IPS-15b (cell line): ENCODE measurements around the gene HSPB7.

ENCODE experiments used
- H3K27me3 ChIP-seq: one replicate; pipeline ENCODE4 v1.6.1; 2013; ENCODE audit warnings: low read length; ENCODE audit not compliant: control insufficient read depth, insufficient read depth
- H3K36me3 ChIP-seq: one replicate; pipeline ENCODE4 v1.6.1; 2013; ENCODE audit warnings: low read length; ENCODE audit not compliant: control insufficient read depth, insufficient read depth
- H3K4me1 ChIP-seq: one replicate; pipeline ENCODE4 v1.6.1; 2013; ENCODE audit warnings: mild to moderate bottlenecking, low read length; ENCODE audit not compliant: control insufficient read depth, insufficient read depth
- H3K4me3 ChIP-seq: one replicate; pipeline ENCODE4 v1.5.1; 2013; ENCODE audit warnings: low read depth, low read length
- H3K9ac ChIP-seq: one replicate; pipeline ENCODE4 v1.6.1; 2013; ENCODE audit warnings: low read depth, mild to moderate bottlenecking, low read length
- H3K9me3 ChIP-seq: one replicate; pipeline ENCODE4 v1.6.1; 2013; ENCODE audit warnings: mild to moderate bottlenecking, low read length; ENCODE audit not compliant: control insufficient read depth, insufficient read depth

Gene HSPB7

GRCh38 chr1:15994590-15995351 lies 23.1 kb downstream of the HSPB7 start:
- Histone ChIP-seq H3K36me3 (no peaks in the 10 kb centered on the region), H3K4me3 (no peak overlapping the region), H3K9me3 (no peaks in the 10 kb centered on the region), H3K9ac (no peak overlapping the region), H3K27me3 (no peaks in the 10 kb centered on the region), H3K4me1 (no peaks in the 10 kb centered on the region)

DNA sequence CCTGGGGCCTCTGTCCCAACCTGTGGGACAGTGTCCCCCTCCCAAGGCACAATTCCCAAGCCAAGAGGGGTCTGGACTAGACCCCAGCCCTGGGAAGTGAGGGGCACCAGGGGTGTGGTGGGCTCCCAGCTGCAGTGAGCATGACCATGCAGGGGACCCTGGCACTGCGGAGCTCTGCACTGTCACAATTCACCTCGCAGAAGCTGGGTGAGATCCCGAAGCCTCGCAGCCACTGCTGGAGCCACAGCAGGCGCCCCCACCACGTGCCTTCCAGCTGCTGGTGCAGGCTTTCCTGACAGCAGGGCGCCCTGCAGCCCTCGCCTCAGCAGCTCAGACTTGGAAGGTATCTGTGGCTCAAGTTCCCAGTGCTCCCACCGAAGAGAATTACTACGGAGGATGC lies 23.8 kb downstream of the HSPB7 start:
- Histone ChIP-seq H3K9me3 (no peaks in the 10 kb centered on the region), H3K9ac (no peak overlapping the region), H3K36me3 (no peaks in the 10 kb centered on the region), H3K4me1 (no peaks in the 10 kb centered on the region), H3K4me3 (no peak overlapping the region), H3K27me3 (no peaks in the 10 kb centered on the region)

DNA sequence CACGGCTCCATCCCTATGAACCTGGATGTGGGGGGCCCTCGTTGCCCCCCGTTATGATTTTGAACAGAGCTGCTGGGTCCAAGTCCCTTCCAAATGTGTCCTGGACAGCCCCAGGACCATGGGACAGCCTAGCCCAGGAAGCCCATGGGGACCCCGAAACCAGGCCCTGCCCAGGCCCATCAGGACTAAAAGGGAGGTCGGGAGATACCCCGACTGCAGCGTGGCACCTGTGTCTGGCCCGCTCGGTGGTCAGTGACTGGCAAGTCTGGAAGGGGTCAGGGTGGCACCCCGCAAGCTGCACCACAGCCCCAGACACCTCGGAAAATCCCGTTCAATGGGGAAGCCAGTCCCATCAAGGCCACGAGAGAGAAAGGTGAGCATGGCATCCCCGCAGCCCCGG lies 24.2 kb downstream of the HSPB7 start:
- H3K9me3 ChIP-seq: no peaks in the 10 kb centered on the region
- H3K4me1 ChIP-seq: no peaks in the 10 kb centered on the region
- H3K27me3 ChIP-seq: no peaks in the 10 kb centered on the region
- H3K36me3 ChIP-seq: no peaks in the 10 kb centered on the region
- no peak overlapping the region for H3K9ac ChIP-seq
- no peak overlapping the region for H3K4me3 ChIP-seq

DNA sequence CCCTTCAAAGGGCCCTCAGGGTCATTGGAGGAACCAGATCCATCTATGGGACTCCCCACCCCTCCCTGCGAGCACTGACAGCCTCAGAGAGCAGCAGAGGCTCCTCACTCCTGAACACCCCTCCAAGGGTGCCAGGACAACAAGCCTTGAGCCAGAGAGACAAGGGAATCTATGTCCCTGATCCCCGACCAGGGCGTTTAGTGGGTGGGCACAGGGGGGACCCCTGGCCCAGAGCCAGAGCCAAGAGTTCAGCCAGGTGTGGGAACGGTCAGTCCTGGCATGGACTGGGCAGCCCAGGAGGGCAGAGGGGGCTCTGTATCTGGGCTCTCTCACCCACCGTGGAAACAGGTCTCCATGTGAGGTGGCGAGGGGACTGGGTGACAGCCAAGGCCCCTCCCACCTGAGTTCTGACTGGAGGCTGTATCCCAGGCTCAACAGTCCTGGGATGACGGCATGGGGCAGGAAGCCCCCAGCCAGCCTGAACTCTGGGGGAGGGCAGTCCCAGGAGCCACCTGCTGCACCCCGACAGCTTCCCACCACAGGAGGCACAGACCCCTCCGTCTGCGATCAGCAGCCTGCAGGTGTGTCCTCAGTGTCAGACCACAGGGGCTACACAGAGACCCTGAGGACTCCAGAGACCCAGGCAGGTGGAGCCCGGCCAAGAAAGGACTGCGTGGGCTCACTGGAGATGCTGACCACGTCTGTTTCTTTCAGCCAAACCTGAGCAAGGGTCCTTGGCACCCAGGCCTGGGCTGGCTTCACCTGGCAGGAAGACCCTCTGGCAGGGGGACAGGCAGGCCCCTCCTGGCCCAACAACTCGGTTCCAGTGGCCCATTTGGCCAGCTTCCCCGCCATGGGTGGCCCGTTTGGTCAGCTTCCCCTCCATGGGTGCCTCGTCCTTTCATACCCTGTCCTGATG lies 25.0 kb downstream of the HSPB7 start:
- H3K4me1 ChIP-seq: no peaks in the 10 kb centered on the region
- no peaks in the 10 kb centered on the region for H3K9me3 ChIP-seq
- H3K27me3 ChIP-seq: no peaks in the 10 kb centered on the region
- no peaks in the 10 kb centered on the region for H3K36me3 ChIP-seq
- no peak overlapping the region for H3K4me3 ChIP-seq
- H3K9ac ChIP-seq: no peak overlapping the region

- Histone ChIP-seq H3K4me3 (no peak overlapping the region), H3K4me1 (no peaks in the 10 kb centered on the region), H3K36me3 (no peaks in the 10 kb centered on the region), H3K9ac (no peak overlapping the region), H3K9me3 (no peaks in the 10 kb centered on the region), H3K27me3 (no peaks in the 10 kb centered on the region)
Measured at GRCh38 chr1:15992187-15992553, 25.7 kb downstream of the HSPB7 start.

- H3K27me3 ChIP-seq: no peaks in the 10 kb centered on the region
- H3K4me1 ChIP-seq: no peaks in the 10 kb centered on the region
- no peaks in the 10 kb centered on the region for H3K36me3 ChIP-seq
- no peak overlapping the region for H3K9ac ChIP-seq
- H3K4me3 ChIP-seq: no peak overlapping the region
- no peaks in the 10 kb centered on the region for H3K9me3 ChIP-seq
Measured at GRCh38 chr1:15991427-15992186, 26.2 kb downstream of the HSPB7 start.

DNA sequence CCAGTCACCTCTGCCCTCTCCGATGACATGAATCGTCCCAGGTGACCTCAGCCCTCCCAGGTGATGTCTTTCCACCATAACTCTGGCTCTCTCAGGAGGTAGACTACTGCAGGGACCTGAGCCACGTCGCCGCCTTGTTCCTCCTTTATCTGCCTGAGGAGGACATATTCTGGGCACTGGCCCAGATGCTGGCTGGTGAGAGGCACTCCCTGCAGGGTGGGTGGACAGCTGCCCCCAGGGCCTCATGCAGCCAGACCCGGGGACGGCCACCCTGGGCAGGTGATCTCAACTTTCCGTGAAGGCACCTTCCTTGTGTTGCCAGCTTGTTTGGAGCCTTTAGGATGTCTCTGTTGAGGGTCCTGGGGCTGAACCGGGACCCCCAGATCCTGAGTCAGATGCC lies 28.1 kb downstream of the HSPB7 start:
- Histone ChIP-seq H3K9ac (no peak overlapping the region), H3K4me3 (no peak overlapping the region), H3K27me3 (no peaks in the 10 kb centered on the region)

GRCh38 chr1:15988856-15989736 lies 28.7 kb downstream of the HSPB7 start:
- Histone ChIP-seq H3K36me3 (no peaks in the 10 kb centered on the region), H3K9me3 (no peaks in the 10 kb centered on the region), H3K4me1 (no peaks in the 10 kb centered on the region), H3K27me3 (no peaks in the 10 kb centered on the region), H3K4me3 (no peak overlapping the region), H3K9ac (no peak overlapping the region)

More for the DNA sequence above, 28.1 kb downstream of the HSPB7 start:
- H3K4me1 ChIP-seq: no peaks in the 10 kb centered on the region
- no peaks in the 10 kb centered on the region for H3K9me3 ChIP-seq
- no peaks in the 10 kb centered on the region for H3K36me3 ChIP-seq

DNA sequence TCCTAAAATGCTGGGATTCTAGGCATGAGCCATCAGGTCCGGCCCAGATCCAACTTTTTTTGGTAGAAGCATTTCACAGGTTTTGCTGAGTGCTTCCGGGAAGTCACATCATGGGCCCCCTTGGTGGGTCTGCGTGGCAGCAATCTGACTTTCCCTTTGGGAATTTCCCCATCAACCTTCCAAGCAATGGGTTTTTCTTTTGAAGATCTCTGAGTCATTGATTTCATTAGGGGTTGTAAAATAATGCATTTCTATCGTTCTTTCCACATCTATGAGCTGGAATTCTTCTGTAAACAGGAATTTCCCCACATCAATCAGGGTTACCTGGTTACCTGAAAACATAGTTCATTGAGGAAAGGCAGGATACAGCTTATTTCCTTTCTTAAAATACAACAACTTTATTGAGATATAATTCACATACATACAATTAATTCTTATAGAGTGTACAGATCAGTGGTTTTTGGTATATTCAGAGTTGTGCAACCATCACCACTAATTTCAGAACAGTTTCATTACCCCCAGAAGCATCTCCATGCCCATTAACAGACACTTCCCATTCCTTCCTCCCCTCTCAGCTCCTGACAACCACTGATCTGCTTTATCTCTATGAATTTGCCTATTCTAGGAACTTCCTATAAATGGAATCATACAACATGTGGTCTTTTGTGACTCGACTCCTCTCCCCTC lies 32.1 kb downstream of the HSPB7 start:
- Histone ChIP-seq H3K27me3 (no peaks in the 10 kb centered on the region), H3K36me3 (no peaks in the 10 kb centered on the region), H3K4me3 (no peak overlapping the region), H3K9me3 (no peaks in the 10 kb centered on the region), H3K4me1 (no peaks in the 10 kb centered on the region), H3K9ac (no peak overlapping the region)

GRCh38 chr1:15983275-15983674 lies 34.6 kb downstream of the HSPB7 start:
- H3K4me1 ChIP-seq: no peaks in the 10 kb centered on the region
- no peak overlapping the region for H3K9ac ChIP-seq
- no peaks in the 10 kb centered on the region for H3K36me3 ChIP-seq
- no peak overlapping the region for H3K4me3 ChIP-seq
- no peaks in the 10 kb centered on the region for H3K27me3 ChIP-seq
- no peaks in the 10 kb centered on the region for H3K9me3 ChIP-seq
